DMS114 treated with DMSO at 0.1 percent for 48 hours (cell line): Measurements from ENCODE around the gene ENTHD1.

Experiments
- DNase-seq: peaks from one replicate; lab custom pipeline; 2025; ENCODE audit not compliant: unreplicated experiment; lab: John Stamatoyannopoulos, UW

The ENTHD1 gene

DNA sequence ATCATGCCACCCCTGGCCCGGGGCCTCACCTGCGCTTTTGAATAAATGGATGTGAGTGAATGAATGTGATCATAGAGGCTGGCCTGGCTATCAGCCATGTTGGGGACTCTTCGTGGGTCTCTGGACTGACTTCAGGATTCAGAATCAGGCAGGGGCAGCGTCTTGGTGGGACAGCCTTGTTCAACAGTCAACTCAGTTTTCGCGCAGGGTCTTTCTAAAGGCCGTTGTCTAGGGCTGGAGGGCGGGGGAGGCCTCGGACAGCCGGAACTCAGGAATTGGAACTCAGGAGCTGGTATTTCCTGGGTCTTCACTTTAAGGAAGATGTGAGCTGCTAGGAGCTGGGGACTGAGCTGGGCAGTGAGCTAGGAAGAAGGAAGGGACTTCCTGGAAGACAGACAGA, 177.0 kb downstream of the ENTHD1 start:
- DNase-seq = no peak

DNA sequence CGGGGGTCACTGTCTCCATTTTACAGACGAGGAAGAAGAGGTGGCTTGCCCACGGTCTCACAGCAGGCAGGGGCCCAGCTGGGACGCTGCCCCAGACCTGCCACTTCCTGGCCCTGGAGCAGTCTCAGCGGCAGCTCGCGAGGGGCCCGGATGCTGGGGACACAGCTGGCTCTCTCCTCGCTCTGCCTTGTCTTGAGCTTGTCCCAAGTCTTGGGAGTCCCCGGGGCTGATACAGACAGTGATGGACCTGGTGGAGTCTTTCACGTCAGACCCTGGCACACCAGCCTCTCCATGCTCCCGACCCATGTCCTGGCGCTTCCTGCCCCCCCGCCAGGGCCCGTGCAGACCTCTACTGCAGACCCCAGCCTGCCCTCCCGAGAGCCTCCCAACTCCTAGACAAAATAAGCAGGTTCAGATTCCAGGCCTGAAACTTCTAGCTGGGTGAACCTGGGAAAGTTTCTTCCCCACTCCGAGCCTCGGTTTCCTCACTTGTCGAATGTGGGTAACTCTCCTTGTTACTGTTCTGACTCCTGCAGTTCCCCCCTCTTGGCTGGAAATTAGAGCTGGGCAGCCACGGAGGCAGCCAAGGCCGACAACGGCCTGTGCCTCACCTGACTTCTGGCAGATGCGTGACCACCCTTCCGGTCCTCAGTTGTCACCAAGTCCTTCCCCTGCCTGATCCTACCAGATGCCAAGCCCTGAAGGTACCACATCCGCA, 177.6 kb downstream of the ENTHD1 start:
- DNase-seq = no peak

DNA sequence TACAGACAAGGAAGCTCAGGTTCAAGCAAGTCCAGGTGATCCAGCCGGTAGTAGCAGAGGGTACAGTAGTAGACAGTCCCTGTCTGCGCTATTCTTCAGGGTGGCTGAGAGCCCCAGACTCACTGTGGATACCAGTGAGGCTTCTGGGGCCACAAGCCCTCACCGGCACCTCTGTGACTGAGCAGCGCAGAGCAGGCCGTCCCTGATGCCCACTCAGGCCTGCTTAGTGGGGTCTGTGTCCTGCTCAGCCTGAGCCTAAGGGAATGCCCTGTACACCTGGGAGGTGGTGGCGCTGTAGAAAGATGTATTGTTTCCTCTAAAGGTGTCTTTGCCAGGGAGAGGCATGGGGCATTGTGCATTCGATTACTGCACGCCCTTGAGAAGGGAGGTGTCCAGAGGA, 179.2 kb downstream of the ENTHD1 start:
- no peak for DNase-seq

DNA sequence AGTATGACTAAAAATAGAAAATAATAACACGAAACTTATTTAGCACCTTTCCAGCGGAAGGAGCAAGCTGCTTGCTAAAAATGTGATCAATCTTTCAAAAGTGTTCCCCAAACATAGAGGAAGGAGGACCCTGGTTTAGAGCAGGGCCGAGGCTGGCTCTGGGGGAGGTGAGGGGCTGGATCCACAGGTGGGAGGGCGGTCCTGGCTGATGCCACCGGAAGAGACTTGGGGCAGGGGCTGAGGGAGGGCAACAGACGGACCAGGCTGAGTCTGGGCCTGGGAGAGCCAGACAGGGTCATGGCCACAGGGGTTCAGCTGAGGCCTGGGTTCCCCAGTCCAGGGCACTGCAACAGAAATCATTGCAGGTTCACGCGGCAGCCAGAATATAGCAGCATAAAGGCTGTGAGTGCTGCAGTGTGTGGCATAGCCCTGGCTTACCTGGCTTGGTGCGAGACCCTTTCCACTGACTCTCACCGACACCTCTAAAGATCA, 179.7 kb downstream of the ENTHD1 start:
- no peak for DNase-seq

DNA sequence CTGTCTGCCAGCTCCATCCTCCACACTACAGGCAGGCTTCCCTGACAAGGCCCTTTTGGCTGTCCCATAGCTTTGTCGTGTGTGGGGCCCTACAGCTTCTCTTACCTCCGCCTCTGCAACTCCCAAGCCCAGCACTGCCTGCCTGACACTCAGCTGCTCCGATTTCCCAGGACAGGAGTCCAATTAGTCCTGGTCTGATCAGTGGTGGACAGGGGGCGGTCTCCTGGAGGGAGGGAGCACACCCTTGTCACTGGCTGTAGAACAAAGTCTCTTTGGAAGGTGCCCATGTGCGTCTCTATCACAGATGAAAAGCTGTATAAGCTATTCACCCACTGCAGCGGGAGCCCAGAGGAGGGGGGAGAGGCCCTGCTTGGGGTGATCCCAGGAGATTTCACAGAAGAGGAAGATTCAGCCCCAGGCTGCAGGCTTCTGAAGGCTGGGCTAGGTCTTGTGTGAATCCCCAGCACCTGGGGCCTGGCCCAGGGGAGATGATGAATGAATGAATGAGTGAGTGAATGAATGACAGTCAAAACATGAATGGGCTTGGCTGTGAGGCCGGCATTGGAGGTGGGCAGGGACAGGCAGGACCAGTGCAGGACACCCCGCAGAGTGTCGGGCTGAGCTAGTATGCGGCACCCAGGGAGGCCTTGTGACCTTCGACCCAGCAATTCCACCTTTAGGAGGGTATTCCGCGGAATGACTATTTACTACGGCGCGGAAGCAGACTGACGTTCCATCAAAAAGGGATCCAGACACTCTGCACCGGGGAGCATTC, 180.6 kb downstream of the ENTHD1 start:
- DNase-seq = no peak

DNA sequence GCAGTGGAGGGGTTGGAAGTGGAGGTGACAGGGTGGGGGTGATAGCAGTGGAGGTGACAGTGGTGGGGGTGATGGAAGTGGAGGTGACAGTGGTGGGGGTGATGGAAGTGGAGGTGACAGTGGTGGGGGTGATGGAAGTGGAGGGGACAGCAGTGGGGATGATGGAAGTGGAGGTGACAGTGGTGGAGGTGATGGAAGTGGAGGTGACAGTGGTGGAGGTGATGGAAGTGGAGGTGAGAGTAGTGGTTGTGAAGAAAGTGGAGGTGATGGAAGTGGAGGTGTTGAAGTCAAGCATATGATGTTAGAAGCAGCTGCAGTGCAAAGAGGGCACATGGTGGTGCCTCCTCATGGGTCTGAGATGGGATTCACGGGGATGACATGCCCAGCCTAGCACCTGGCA, 181.5 kb downstream of the ENTHD1 start:
- no peak for DNase-seq

DNA sequence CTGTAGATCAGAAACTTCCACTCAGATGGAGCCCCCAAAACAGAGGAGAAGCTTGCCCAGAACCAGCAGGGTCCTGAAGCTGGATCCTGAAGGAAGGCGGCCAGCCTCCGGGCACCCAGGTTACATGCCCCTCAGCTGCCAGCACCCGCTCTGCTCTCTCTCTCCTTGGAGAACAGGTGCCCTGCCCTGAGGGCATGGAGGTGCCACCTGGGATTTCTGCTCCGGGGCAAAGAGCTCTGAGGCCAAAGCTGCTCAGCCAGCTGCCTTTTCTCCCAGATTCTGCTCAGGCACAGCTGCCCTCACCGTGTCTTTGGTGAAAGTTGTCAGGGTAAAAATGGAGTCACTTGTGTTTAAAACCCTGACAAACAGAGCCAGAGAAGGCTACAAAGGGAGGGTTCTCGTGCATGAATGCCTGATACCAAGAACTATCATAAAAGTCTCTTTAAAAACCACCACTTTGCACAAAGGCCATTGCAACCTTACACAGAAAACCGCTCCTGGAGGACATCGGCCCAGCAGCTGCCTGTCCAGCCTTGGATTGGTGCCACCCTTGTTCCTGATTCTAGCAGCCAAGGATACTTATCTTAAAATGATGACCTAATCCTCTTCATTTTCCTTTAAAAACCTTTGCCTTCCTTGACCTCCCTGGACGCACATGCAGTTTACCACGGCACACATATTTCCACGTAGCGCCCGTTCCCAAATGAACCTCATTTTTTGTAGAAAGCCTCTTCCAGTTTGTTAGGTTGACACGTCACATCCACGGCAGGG, 183.0 kb downstream of the ENTHD1 start:
- DNase-seq = no peak

DNA sequence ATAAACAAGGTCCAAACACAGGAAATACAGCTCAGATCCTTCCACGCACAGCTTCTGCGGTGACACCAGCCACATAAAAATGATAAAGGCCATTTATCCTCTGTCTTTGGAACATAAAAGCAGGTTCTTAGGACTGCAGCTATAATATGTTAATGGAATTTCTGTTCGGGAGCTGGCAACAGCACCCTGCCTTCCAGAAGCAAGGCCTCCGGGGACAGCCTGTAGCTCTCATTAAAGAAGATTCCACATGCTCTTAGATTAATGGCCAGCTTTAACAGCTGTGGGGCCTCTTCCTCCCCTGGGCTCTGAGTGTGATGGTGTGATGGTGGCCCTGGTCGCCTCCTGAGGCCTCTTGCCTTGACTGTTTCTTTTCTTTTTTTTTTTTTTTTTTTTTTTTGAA, 185.7 kb downstream of the ENTHD1 start:
- DNase-seq = no peak

DNA sequence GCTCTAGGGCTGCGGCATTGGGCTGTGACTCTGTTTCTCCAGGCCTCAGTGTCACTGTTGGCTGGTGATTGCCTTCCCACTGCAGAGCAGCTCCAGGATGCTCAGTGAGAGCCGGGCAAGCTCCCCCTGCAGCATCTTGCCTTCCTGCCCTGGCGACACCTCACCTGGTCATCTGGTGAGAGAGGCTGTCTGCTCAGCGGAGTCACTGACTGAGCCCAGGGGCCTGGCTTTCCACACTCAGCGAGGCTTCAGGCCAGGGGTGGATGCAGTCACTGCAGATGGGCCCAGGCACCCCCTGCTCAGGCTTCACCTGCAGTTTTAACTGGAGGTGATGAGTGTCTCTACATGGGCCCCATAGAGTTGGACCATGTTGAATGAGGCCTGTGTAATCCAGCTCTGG, 186.2 kb downstream of the ENTHD1 start:
- DNase-seq = no peak

DNA sequence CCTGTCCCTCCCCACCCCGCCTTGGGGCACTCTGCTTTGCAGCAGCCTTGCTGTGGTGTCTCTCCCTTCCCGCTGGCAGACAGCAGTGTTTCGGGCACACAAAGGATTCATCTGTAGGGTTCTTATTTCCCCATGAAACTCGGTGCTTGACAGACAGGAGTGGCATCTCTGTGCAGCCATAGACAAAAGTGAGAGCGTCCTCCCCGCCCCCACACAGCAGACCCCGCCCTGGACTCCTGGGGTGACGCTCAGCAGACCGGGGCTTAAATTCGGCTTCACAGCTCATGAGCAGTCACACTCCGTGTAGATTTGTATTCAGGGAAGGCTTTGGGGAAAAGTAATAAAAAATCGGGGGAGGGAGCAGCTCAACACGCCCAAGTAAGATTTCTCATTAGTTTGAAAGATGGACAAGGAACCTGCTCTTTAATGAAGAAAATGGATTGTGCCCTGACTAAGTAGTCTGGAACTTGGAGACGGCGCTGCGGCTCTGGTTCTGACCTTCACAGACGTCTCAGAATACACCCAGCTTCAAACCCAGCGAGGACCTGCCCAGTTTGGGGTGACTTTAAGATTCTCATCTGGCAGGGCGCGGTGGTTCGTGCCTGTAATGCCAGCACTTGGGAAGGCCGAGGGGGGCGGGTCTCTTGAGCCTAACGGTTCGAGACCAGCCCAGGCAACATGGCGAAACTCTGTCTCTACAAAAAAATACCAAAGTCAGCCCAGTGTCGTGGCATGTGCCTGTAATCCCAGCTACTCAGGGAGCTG, 187.0 kb downstream of the ENTHD1 start:
- DNase-seq = no peak

DNA sequence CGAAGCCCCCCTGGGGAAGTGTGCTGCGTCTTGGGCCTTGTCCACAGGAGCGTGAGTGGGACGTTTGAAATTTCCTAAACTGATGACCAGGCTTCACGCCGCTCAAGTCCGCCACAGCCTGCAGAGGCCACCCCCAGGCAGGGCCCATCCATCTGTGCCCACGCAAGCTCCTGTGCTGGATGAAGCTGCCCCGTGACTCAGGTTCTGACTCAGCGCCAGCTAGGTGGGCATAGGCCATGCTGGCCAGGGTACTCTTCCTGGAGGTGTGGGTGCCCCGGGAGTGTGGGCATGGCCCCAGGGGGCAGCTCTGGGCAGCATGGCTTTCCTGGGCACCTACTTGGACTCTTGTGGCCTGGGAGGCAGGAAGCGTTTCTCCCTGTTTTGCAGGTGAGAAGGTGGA, 188.2 kb downstream of the ENTHD1 start:
- DNase-seq = no peak

DNA sequence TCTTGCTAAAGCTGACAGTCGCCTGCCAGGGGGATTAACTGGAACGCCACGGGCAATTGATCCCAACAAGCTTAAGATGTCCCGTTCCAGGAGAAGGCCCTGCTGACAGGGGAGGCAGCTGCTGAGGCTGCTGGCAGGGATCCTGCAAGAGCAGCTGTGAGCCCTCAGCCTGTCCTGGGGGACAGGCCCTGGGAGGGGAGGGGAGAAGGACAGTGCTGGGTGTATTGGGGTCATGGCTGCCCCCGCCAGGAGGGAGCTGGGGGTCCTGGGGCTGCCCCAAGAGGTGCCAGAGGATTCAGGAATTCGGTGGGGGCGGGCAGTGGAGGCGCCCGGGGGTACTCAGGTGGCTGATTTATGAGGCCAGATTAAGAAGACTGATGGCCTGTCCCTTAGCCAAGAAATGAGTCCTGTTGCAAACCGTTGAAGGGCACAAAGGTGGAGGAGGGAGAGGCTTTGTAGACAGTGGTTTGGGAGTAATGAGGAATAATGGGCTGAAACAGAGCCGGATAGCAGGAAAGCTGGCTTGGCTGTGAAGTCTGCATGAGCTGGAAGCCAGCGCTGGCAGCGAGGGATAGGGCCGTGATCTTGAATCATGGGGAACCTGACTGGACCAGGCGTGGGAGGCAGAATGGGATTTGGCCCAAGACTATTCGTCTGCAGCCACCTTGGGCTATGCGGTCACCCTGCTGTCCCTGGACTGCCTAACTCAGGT, 189.5 kb downstream of the ENTHD1 start:
- no peak for DNase-seq

DNA sequence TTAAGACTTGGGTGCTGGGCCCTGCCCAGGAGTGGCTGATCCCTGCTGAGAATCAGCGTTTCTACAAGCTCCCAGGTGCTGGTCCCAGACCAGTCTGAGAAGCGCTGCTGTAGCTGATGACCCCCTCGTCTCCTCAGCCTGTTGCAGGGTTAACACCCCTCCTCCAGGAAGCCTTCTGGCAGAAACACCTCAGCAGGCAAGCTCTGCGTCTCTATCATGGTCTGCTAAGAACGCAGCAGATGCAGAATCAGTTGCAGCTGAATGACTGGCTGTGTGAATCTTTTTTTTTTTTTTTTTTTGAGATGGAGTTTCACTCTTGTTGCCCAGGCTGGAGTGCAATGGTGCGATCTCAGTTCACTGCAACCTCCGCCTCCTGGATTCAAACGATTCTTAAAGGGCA, 190.5 kb downstream of the ENTHD1 start:
- no peak for DNase-seq

DNA sequence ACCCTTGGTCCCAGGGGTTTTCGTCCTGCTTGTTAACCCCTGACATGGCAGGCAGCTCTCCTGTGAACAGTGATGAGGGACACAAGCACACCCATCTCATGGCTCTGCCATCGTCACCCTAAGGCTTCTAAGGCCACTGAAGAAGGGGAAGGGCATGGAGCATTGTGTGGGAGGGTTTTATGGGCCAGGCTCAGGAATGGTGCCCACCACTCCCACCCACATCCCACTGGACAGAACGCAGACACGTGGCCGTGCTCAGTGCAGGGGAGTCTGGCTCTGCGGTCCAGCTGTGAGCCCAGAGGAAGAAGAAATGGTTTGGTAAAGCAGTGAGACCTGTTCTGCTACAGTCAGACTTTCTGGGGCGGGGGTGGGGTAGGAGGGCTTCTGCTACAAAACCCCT, 193.0 kb downstream of the ENTHD1 start:
- DNase-seq = no peak

DNA sequence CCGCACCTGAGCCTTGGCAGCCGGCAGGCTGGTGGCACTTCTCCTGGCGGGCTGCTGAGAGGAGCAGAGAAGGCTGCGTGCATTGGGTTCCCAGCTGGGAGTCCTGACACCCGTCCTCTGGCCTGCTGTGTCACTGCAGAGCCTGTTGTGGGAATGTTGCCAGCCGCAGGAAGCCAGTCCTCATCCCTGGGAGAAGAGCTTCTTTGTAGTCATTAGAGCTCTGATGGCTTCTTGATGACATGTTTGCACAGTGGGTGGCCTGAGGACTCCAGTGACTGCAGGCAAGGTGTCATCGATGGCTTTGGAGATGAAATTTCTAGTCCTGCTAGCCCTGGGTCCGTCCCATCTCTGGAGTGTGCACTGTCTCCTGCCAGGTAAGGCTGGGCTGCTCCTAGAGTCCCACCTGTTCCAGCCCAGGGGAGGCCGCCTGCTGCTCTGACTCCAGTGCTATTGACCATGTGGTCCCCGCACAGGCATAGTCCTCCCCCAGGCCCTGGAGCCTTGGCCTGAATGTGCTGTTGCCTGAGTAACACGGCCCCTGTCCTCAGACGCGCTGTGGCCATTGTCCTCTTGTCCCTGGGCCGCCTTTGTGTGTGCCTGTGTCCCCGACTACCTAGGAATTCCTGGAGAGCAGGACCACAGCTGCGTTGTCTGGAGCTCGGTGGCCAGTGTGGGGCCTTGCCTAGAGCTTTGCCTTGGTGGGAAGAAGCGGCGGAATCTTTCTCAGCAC, 193.8 kb downstream of the ENTHD1 start:
- no peak for DNase-seq

DNA sequence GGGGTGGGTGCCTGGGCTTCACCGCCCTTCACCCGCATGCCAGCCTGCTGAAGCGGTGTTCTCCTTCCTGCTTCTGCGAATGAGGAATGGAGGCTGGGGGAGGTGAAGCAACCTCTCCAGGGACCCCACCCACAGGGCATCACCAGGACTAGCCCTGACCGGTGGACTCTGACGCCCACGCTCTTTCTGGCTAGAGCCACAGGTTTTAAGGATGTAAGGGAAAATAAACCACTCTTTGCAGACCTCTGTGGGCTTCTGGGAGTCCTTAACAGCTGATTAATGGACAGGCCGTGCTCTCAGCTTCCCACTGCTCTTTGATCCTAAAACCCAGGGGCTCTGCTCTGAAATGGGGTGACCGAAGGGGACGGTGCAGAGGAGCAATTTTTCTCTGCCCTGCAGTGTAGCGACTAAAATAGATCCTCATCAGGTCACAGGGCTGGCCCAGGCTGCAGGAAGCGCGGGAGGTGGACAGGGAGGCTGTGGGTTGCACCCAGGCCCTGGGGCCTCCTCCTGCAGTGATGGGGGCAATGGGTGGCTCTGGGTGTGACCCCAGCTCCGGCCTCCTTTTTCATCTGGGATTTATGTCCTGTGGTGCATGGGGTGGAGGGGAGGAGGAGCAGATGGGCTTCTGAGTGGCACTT, 195.7 kb downstream of the ENTHD1 start:
- DNase-seq = no peak

DNA sequence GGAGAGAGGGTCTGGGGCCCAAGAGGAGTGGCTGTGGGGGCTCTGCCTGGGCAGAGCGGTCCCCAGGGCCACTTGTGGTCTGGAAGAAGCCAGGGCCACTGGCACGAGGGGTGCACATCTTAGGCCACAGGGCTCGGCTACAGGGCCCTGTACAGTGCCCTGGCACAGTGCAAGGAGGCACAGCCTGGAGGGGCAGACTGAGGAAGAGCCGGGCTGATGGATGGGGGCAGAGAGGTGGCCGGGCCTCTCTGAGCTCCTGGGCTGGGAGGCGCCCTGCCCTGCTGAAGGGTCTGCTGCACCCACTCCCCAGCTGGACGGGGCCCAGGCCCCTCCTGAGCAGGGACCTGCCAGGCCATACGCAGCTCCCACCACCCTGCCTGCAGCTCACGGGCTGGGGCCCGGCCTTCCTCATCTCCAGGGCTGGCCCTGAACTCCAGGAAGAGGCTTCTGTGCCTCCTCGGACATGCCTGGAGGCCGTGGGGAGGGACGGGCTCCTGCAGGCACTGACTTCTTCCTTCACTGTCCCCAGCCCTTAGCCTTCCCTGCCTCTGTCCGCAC, 199.5 kb downstream of the ENTHD1 start:
- no peak for DNase-seq
